Measurements from ENCODE around the gene TBCD.
"Not testable (repeated sequence)": the region's sequence is repeated elsewhere in the genome, so short reads cannot be mapped to it uniquely, and the experiment has no call there.

Gene TBCD

DNA sequence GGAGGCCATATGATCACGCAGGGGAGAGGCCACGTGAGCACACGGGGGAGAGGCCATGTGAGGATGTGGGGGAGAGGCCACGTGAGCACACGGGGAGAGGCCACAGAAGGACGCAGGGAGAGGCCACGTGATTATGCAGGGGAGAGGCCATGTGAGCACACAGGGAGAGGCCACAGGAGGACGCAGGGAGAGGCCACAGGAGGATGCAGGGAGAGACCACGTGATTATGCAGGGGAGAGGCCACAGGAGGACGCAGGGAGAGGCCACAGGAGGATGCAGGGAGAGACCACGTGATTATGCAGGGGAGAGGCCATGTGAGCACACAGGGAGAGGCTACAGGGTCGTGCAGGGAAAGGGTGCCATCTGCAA, 232.4 kb downstream of the TBCD start:
- not testable (repeated sequence) for FAIRE-seq; DNase-seq (ENCODE audit: insufficient read length, low spot score)

GRCh38 chr17:82984751-82985427, 233.0 kb downstream of the TBCD start:
- FAIRE-seq, result no peak
- DNase-seq (ENCODE audit: insufficient read length, low spot score), result no peak

GRCh38 chr17:82985428-82985805, 233.6 kb downstream of the TBCD start:
- FAIRE-seq (no peak), DNase-seq (ENCODE audit: insufficient read length, low spot score) (no peak)

- DNase-seq (ENCODE audit: insufficient read length, low spot score) (no peak), FAIRE-seq (no peak)
Measured at GRCh38 chr17:82985973-82986372, 234.1 kb downstream of the TBCD start.

- not testable (repeated sequence) for FAIRE-seq; DNase-seq (ENCODE audit: insufficient read length, low spot score)
Measured at GRCh38 chr17:82989051-82989450, 237.2 kb downstream of the TBCD start.

DNA sequence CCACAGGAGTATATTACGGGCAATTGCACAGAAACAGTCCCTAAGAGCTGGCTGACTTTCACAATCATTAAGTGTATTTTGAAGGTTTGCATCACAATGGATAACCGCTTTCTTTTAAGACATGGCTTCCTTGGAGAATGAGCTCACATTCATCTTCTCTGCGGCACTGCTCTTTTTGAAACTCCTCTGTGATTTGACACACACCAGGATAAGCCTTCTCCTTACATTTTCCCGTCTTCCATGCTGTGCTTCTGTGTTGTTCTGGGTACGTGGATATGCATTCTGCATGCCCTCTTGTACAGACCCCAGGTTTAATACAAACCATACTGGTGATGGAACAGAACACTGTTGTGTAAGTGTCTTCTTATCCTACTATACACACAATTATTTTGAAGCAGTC, 238.0 kb downstream of the TBCD start:
- no peak for DNase-seq (ENCODE audit: insufficient read length, low spot score)
- FAIRE-seq, result no peak

DNA sequence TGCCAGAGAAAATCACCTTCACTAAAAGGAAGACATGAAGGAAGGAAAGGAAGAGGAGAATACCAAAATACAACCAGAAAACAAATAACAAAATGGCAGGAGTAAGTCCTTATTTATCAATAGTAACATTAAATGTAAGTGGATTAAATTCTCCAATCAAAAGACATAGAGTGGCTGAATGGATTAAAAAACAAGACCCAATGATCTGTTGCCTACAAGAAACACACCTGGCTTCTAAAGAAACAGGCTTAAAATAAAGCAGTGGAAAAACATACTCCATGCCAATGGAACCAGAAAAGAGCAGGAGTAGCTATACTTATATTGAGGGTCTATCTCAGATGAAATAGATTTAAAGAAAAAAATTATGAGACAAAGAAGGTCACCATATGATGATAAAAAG, 241.1 kb downstream of the TBCD start:
- FAIRE-seq (no peak), DNase-seq (ENCODE audit: insufficient read length, low spot score) (no peak)
